K562 (cell line): ENCODE results near the gene UFSP2. TPM values are rescaled to one million over a fixed set of nuclear protein-coding genes. Genes with fewer than 3 reads are reported as not detected.

ENCODE experiments used
- ATAC-seq: fragments of 200-7000 bp; cut with Tn5 transposase; 3 replicates; pipeline ENCODE4 v1.9.1; 2020; ENCODE audit warnings: moderate library complexity
- BruUV-seq: library from RNA; stranded (reverse); fragments of 400-500 nt; replicated peaks from 2 replicates; lab custom pipeline; 2021; lab: Mats Ljungman, UMichigan
- CTCF ChIA-PET: fragments of 300-600 bp; formaldehyde crosslinking; extraction: SDS; loops from one replicate; lab custom pipeline; 2021; ENCODE audit warnings: low intra/inter-chr PET ratio; lab: Yijun Ruan, JAX
- POLR2A ChIA-PET: fragments of 300-600, 350-650 bp; sonication (Branson Sonifier 250); formaldehyde crosslinking; extraction: SDS; loops from one replicate; lab custom pipeline; 2021; ENCODE audit warnings: antibody characterized with exemption, inconsistent platforms; lab: Yijun Ruan, JAX
- DNase-seq, 4 experiments: peaks; one replicate each; pipeline versions ENCODE4 v3.0.0 to v3.0.0-alpha.2; 2011 to 2018; ENCODE audit warnings: low spot score in 3 of 4, mixed read lengths in 3 of 4; ENCODE audit errors: extremely low read depth in 1 of 4
- FAIRE-seq: peaks from 2 replicates; lab custom pipeline; 2011; peaks lifted over from hg19 to GRCh38; lab: Jason Lieb, UNC
- H2AFZ ChIP-seq: 2 replicates; pipeline ENCODE4 v1.6.0; 2011; ENCODE audit warnings: low read depth, low read length, control low read depth, inconsistent platforms
- H3K27ac ChIP-seq: fragments of 200-600 bp; 3 replicates; pipeline ENCODE4 v1.8.0; 2011; ENCODE audit warnings: low read depth, mild to moderate bottlenecking, control low read depth, inconsistent platforms, low read length, moderate library complexity, mixed read lengths; ENCODE audit errors: extremely low read depth
- H3K27me3 ChIP-seq, 2 experiments: fragments of 300-600 bp in 1 of 2; 2 replicates in 1 of 2; 3 replicates in 1 of 2; pipeline versions ENCODE4 v1.6.0 to v1.8.0; 2011; ENCODE audit warnings: inconsistent platforms in 2 of 2, low read length in 2 of 2, mild to moderate bottlenecking in 1 of 2, mixed read lengths in 1 of 2, moderate library complexity in 1 of 2; ENCODE audit not compliant: control insufficient read depth in 2 of 2, insufficient read depth in 2 of 2
- H3K36me3 ChIP-seq: fragments of 300-600 bp; 3 replicates; pipeline ENCODE4 v1.8.0; 2011; ENCODE audit warnings: mild to moderate bottlenecking, low read length, inconsistent platforms; ENCODE audit not compliant: control insufficient read depth, insufficient read depth
- H3K4me1 ChIP-seq, 2 experiments: fragments of 200-600 bp in 1 of 2; replicated peaks in 1 of 2; 2 replicates in 1 of 2; 3 replicates in 1 of 2; pipeline versions ENCODE4 v1.5.1 to v1.8.0; 2011; ENCODE audit warnings: inconsistent platforms in 2 of 2, low read length in 2 of 2, mild to moderate bottlenecking in 1 of 2, mixed read lengths in 1 of 2, moderate library complexity in 1 of 2; ENCODE audit not compliant: control insufficient read depth in 2 of 2, insufficient read depth in 2 of 2
- H3K4me2 ChIP-seq: 2 replicates; pipeline ENCODE4 v1.6.1; 2011; ENCODE audit warnings: low read length, control low read depth, inconsistent platforms, mixed read lengths; ENCODE audit not compliant: insufficient read depth
- H3K4me3 ChIP-seq: fragments of 200-600 bp; sonication (generic), shearing (Covaris generic); 2 replicates; pipeline ENCODE4 v1.5.1; 2016; ENCODE audit warnings: control low read depth, inconsistent platforms
- H3K79me2 ChIP-seq: fragments of 200-600 bp; 3 replicates; pipeline ENCODE4 v1.8.0; 2011; ENCODE audit warnings: low read length, inconsistent platforms; ENCODE audit not compliant: control insufficient read depth, insufficient read depth
- H3K9ac ChIP-seq, 2 experiments: 2 replicates each; pipeline versions ENCODE4 v1.6.0 to v1.6.1; 2011; ENCODE audit warnings: low read depth in 2 of 2, low read length in 2 of 2, control low read depth in 1 of 2, inconsistent platforms in 1 of 2, mild to moderate bottlenecking in 1 of 2, mixed read lengths in 1 of 2; ENCODE audit not compliant: insufficient read depth in 1 of 2
- H3K9me1 ChIP-seq: one replicate; pipeline ENCODE4 v1.6.0; 2011; ENCODE audit warnings: inconsistent platforms, mild to moderate bottlenecking, low read length, moderate library complexity; ENCODE audit not compliant: control insufficient read depth, insufficient read depth
- H3K9me3 ChIP-seq: replicated peaks from 2 replicates; pipeline ENCODE4 v1.5.1; 2011; ENCODE audit warnings: low read depth, low read length, inconsistent platforms; ENCODE audit not compliant: control insufficient read depth, insufficient read depth
- H4K20me1 ChIP-seq: replicated peaks from 2 replicates; pipeline ENCODE4 v1.6.1; 2011; ENCODE audit warnings: low read length, inconsistent platforms, mixed read lengths; ENCODE audit not compliant: control insufficient read depth, insufficient read depth
- ARID2 ChIP-seq: fragments of 450-650 bp; IDR thresholded peaks from 2 replicates; pipeline ENCODE4 v1.6.1; 2017; ENCODE audit warnings: antibody characterized with exemption, mild to moderate bottlenecking
- CBX1 ChIP-seq: sonication (generic); IDR thresholded peaks from 2 replicates; pipeline ENCODE4 v1.6.1; 2016; ENCODE audit warnings: antibody characterized with exemption, low read depth, mild to moderate bottlenecking
- CC2D1A ChIP-seq: fragments of 450-650 bp; IDR thresholded peaks from 2 replicates; pipeline ENCODE4 v1.6.1; 2017; ENCODE audit warnings: mild to moderate bottlenecking
- GTF2E2 ChIP-seq: fragments of 200-800 bp; sonication (Bioruptor generic); IDR thresholded peaks from 2 replicates; pipeline ENCODE4 v1.6.1; 2016; ENCODE audit warnings: missing genetic modification characterization, missing compliant biosample characterization
- HDAC8 ChIP-seq: fragments of 450-650 bp; IDR thresholded peaks from 2 replicates; pipeline ENCODE4 v1.6.1; 2016; ENCODE audit warnings: mild to moderate bottlenecking, missing genetic modification characterization, moderate library complexity, missing compliant biosample characterization
- HMGXB4 ChIP-seq: sonication (generic); formaldehyde crosslinking; IDR thresholded peaks from 2 replicates; pipeline ENCODE4 v1.8.1; 2023; ENCODE audit warnings: mild to moderate bottlenecking, missing genetic modification reagents
- NFE2L1 ChIP-seq: fragments of 450-650 bp; IDR thresholded peaks from 2 replicates; pipeline ENCODE4 v1.6.1; 2016; ENCODE audit warnings: missing genetic modification characterization, low read depth, mild to moderate bottlenecking, missing compliant biosample characterization, moderate library complexity, borderline replicate concordance
- SLC30A9 ChIP-seq: fragments of 250-450 bp; sonication (Bioruptor Pico); IDR thresholded peaks from 2 replicates; pipeline ENCODE4 v1.8.0; 2022; ENCODE audit warnings: mild to moderate bottlenecking, moderate library complexity
- SRF ChIP-seq, 2 experiments: fragments of 250-450, 450-650 bp in 1 of 2; sonication (Bioruptor Pico) in 1 of 2; sonication (generic) in 1 of 2; formaldehyde crosslinking; IDR thresholded peaks; 2 replicates each; pipeline versions ENCODE4 v1.5.0 to v1.5.1; 2020 to 2022; ENCODE audit warnings: mild to moderate bottlenecking in 1 of 2, missing genetic modification reagents in 1 of 2
- SRSF3 ChIP-seq: fragments of 200-400 bp; formaldehyde crosslinking; IDR thresholded peaks from 2 replicates; pipeline ENCODE4 v1.6.1; 2016; ENCODE audit warnings: mild to moderate bottlenecking, low read length, moderate library complexity; ENCODE audit not compliant: insufficient read depth
- TCF3 ChIP-seq: sonication (generic); formaldehyde crosslinking; IDR thresholded peaks from 2 replicates; pipeline ENCODE4 v1.4.0; 2020; ENCODE audit warnings: mild to moderate bottlenecking, missing genetic modification reagents
- UBTF ChIP-seq, 2 experiments: IDR thresholded peaks; 2 replicates each; pipeline ENCODE4 v1.6.1; 2012; ENCODE audit warnings: improper control_type of control experiment in 2 of 2, low read depth in 2 of 2, low read length in 2 of 2, borderline replicate concordance in 1 of 2
- WGBS: fragments of 100-300 bp; shearing (Covaris generic); methylation state at CpG from one replicate; pipeline ENCODE4 v1.1.6; 2016; ENCODE audit warnings: low coverage, mixed read lengths; ENCODE audit not compliant: insufficient coverage; ENCODE audit errors: missing lambda C conversion rate; 5-methylcytosine and 5-hydroxymethylcytosine counted together
- in situ Hi-C: fragments of 300-500 bp; cut with MboI; formaldehyde crosslinking; loops from 4 replicates; pipeline ENCODE4 v1.15.0; 2018; ENCODE audit warnings: inconsistent platforms, mixed read lengths
- intact Hi-C: fragments of 100-400 bp; cut with micrococcal nuclease; formaldehyde crosslinking; loops from 2 replicates; pipeline ENCODE4 v1.14.2; 2022
- polyA plus RNA-seq, 8 experiments: library from polyadenylated mRNA; depleted of rRNA in 4 of 8; stranded (reverse) in 5 of 8; unstranded in 3 of 8; fragments of >200 nt; fragmentation: Nextera tagmentation in 2 of 8; fragmentation: Illumina TruSeq in 1 of 8; extraction: Ambion mirVana in 2 of 8; extraction: Trizol in 1 of 8; gene quantifications; 2 replicates each; pipeline versions ENCODE4 v1.2.1 to v1.2.3, GENCODE V29; 2011 to 2014; ENCODE audit warnings: inconsistent platforms in 1 of 8, missing spikeins in 1 of 8
- total RNA-seq, 7 experiments: library from RNA; depleted of rRNA in 6 of 7; stranded (reverse); fragments of >200 nt in 6 of 7; fragmentation: Illumina TruSeq in 2 of 7; extraction: Trizol in 2 of 7; gene quantifications; 2 replicates each; pipeline versions ENCODE4 v1.2.1 to v1.2.3, GENCODE V29; 2011 to 2021; ENCODE audit warnings: low replicate concordance in 1 of 7

Gene UFSP2
- total and polyA plus RNA-seq, 9 of the 15 experiments (the other 6 are each of a cell fraction or from before 2014, with no cell fraction given): 20.1 to 55.8 (median 26.6) TPM

GRCh38 chr4:185416955-185417354, 8.8 kb downstream of the UFSP2 start (continued):
- TF ChIP-seq UBTF (IDR thresholded peaks at IDR 0.05; ENCODE audit: borderline replicate concordance in 1 of 2, low read depth in 2 of 2, low read length in 2 of 2): no peak
- no peak for TF ChIP-seq SLC30A9
- no peak for TF ChIP-seq NFE2L1 (tag)

GRCh38 chr4:185412412-185412811, 13.4 kb downstream of the UFSP2 start:
- DNase-seq (no peak), ATAC-seq (no peak), FAIRE-seq (no peak)
- H3K27me3 ChIP-seq: no peaks in the 10 kb centered on the region
- H3K79me2 ChIP-seq: no peaks in the 10 kb centered on the region
- H2AFZ ChIP-seq: no peak overlapping the region
- POLR2A ChIA-PET: interaction anchor here (1.1 to 1.2 kb wide), 2 partner anchors 13 to 16 kb away, joined by 3 read pairs; partner anchors contain the start of gene ANKRD37
- H3K4me3 ChIP-seq: no peak overlapping the region
- WGBS: 66% methylated on average over 5 of the region's 5 CpGs
- no TSS peak for BruUV-seq
- H3K4me2 ChIP-seq: no peak overlapping the region
- no peak overlapping the region for H3K9ac ChIP-seq
- in situ Hi-C loops: no loop called here
- no peaks in the 10 kb centered on the region for H4K20me1 ChIP-seq
- CTCF ChIA-PET: no interaction called here
- intact Hi-C loops: no loop called here
- no peaks in the 10 kb centered on the region for H3K9me3 ChIP-seq
- H3K36me3 ChIP-seq: peaks cover 44% of the 10 kb centered on the region; the same call in 2 of the 3 replicates
- H3K4me1 ChIP-seq: no peaks in the 10 kb centered on the region
- H3K27ac ChIP-seq: no peak overlapping the region
- no peaks in the 10 kb centered on the region for H3K9me1 ChIP-seq
- TF ChIP-seq HMGXB4 (CRISPR knock-in tag) (no peak), CBX1 (no peak), CC2D1A (no peak), HDAC8 (tag) (no peak), GTF2E2 (tag) (no peak), SRF (CRISPR knock-in tag; IDR thresholded peaks at IDR 0.05) (no peak), ARID2 (no peak), SRSF3 (no peak), TCF3 (CRISPR knock-in tag) (no peak)
